Peyer's patch (tissue), 4 donors: ENCODE results near the gene NAXE. TPM values are rescaled to one million over a fixed set of nuclear protein-coding genes. Genes with fewer than 3 reads are reported as not detected.

Source experiments
- DNase-seq, 3 donors: peaks; one replicate each; pipeline ENCODE4 v3.0.0-alpha.2; 2017 to 2019
- H3K27ac ChIP-seq, 4 donors: fragments of 200-600 bp; sonication (generic); one replicate each; pipeline ENCODE4 v1.5.1; 2016 to 2019
- H3K27me3 ChIP-seq, 2 donors: fragments of 200-600 bp; sonication (generic); one replicate each; pipeline ENCODE4 v1.5.1; 2019
- H3K36me3 ChIP-seq, 3 donors: fragments of 200-600 bp; sonication (generic); one replicate each; pipeline ENCODE4 v1.5.1; 2016 to 2019
- H3K4me1 ChIP-seq, 4 donors: fragments of 200-600 bp; sonication (generic); one replicate each; pipeline ENCODE4 v1.5.1; 2016 to 2019
- H3K4me3 ChIP-seq, 4 donors: fragments of 200-600 bp; sonication (generic); 1 replicate in 3 of 4; 2 replicates in 1 of 4; pipeline ENCODE4 v1.5.1; 2016 to 2019; ENCODE audit warnings: mild to moderate bottlenecking in 1 of 4
- H3K9me3 ChIP-seq, 4 donors: fragments of 200-600 bp; sonication (generic); one replicate each; pipeline ENCODE4 v1.5.1; 2016 to 2019; ENCODE audit warnings: mild to moderate bottlenecking in 1 of 4
- CTCF ChIP-seq, 6 experiments: fragments of 450-650 bp in 4 of 6; fragments of 200-600 bp in 2 of 6; sonication (generic) in 1 of 6; IDR thresholded peaks; one replicate each; pipeline ENCODE4 v1.5.1; 2017 to 2019; ENCODE audit warnings: antibody characterized with exemption in 6 of 6, mild to moderate bottlenecking in 3 of 6, moderate library complexity in 1 of 6
- POLR2A ChIP-seq, 2 donors: fragments of 450-650 bp; IDR thresholded peaks; one replicate each; pipeline ENCODE4 v1.5.1; 2017; ENCODE audit warnings: antibody characterized with exemption in 2 of 2, mild to moderate bottlenecking in 2 of 2, moderate library complexity in 2 of 2
- total RNA-seq, 4 donors: library from RNA; depleted of rRNA; stranded (reverse); fragments of >200 nt; gene quantifications; one replicate each; pipeline ENCODE4 v1.1.0, GENCODE V29; 2016

Gene NAXE
- total RNA-seq, 4 donors from 2014 or later: 38.0 to 96.5 (median 73.1) TPM

- Histone ChIP-seq H3K36me3 (no peaks in the 10 kb centered on the region), H3K27me3 (no peaks in the 10 kb centered on the region), H3K4me1 (no peaks in the 10 kb centered on the region), H3K9me3 (no peaks in the 10 kb centered on the region), H3K4me3 (no peak overlapping the region), H3K27ac (no peak overlapping the region)
- TF ChIP-seq CTCF (IDR thresholded peaks at IDR 0.05) (no peak), POLR2A (IDR thresholded peaks at IDR 0.05) (no peak)
- DNase-seq: no peak
These were observed 43.6 kb upstream of the NAXE start for GRCh38 chr1:156547982-156548381.

GRCh38 chr1:156549390-156549789, 42.2 kb upstream of the NAXE start:
- Histone ChIP-seq H3K9me3 (no peaks in the 10 kb centered on the region), H3K4me3 (no peak overlapping the region), H3K27me3 (no peaks in the 10 kb centered on the region), H3K4me1 (no peaks in the 10 kb centered on the region), H3K36me3 (no peaks in the 10 kb centered on the region), H3K27ac (no peak overlapping the region)
- DNase-seq: no peak
- no peak for TF ChIP-seq POLR2A (IDR thresholded peaks at IDR 0.05)

- no peak overlapping the region for H3K27ac ChIP-seq
- H3K36me3 ChIP-seq: no peaks in the 10 kb centered on the region
- H3K4me3 ChIP-seq: no peak overlapping the region
- TF ChIP-seq CTCF (IDR thresholded peaks at IDR 0.05) (no peak), POLR2A (IDR thresholded peaks at IDR 0.05) (no peak)
- no peaks in the 10 kb centered on the region for H3K27me3 ChIP-seq
- H3K4me1 ChIP-seq: no peaks in the 10 kb centered on the region
- no peaks in the 10 kb centered on the region for H3K9me3 ChIP-seq
- DNase-seq: no peak
These were observed 41.7 kb upstream of the NAXE start for GRCh38 chr1:156549831-156550230.

- H3K4me1 ChIP-seq: no peaks in the 10 kb centered on the region
- H3K27me3 ChIP-seq: no peaks in the 10 kb centered on the region
- TF ChIP-seq CTCF (IDR thresholded peaks at IDR 0.05): no peak
- TF ChIP-seq POLR2A (IDR thresholded peaks at IDR 0.05): no peak
- H3K27ac ChIP-seq: no peak overlapping the region
- no peaks in the 10 kb centered on the region for H3K9me3 ChIP-seq
- H3K36me3 ChIP-seq: no peaks in the 10 kb centered on the region
- H3K4me3 ChIP-seq: no peak overlapping the region
- DNase-seq: no peak
These were observed 41.2 kb upstream of the NAXE start for GRCh38 chr1:156550346-156550745.

- no peak for DNase-seq
- H3K27ac ChIP-seq: no peak overlapping the region
- no peaks in the 10 kb centered on the region for H3K36me3 ChIP-seq
- no peaks in the 10 kb centered on the region for H3K27me3 ChIP-seq
- H3K4me3 ChIP-seq: no peak overlapping the region
- TF ChIP-seq POLR2A (IDR thresholded peaks at IDR 0.05) (no peak), CTCF (IDR thresholded peaks at IDR 0.05) (no peak)
- H3K4me1 ChIP-seq: no peaks in the 10 kb centered on the region
- no peaks in the 10 kb centered on the region for H3K9me3 ChIP-seq
These were observed 40.4 kb upstream of the NAXE start for GRCh38 chr1:156551066-156551643.

- Histone ChIP-seq H3K9me3 (no peaks in the 10 kb centered on the region), H3K27me3 (no peaks in the 10 kb centered on the region), H3K4me3 (no peak overlapping the region), H3K4me1 (no peaks in the 10 kb centered on the region), H3K36me3 (no peaks in the 10 kb centered on the region), H3K27ac (no peak overlapping the region)
- DNase-seq: no peak
- TF ChIP-seq POLR2A (IDR thresholded peaks at IDR 0.05): no peak
- TF ChIP-seq CTCF (IDR thresholded peaks at IDR 0.05): no peak
These were observed 39.7 kb upstream of the NAXE start for GRCh38 chr1:156551869-156552268.
